Activated CD8-positive, alpha-beta T cell treated with anti-CD3 and anti-CD28 coated beads, Interleukin-2, amount 10 ng/mL, durations not matched to agents 7 days and 5 days (primary cell): ENCODE measurements around the gene EIF5B. TPM values are rescaled to one million over a fixed set of nuclear protein-coding genes. Genes with fewer than 3 reads are reported as not detected.
"Not testable (repeated sequence)": the region's sequence is repeated elsewhere in the genome, so short reads cannot be mapped to it uniquely, and the experiment has no call there.

ENCODE experiments used
- ATAC-seq: fragments of 150-1000 bp; cut with Tn5 transposase; one replicate; pipeline ENCODE4 v1.10.0; 2021; ENCODE audit warnings: moderate library complexity
- CTCF ChIA-PET: fragments of 350-600 bp; sonication (Branson Sonifier 250); formaldehyde crosslinking; loops from one replicate; lab custom pipeline; 2021; ENCODE audit warnings: antibody characterized with exemption; lab: Charles Lee
- POLR2A ChIA-PET: fragments of 350-600 bp; sonication (Branson Sonifier 250); formaldehyde crosslinking; loops from one replicate; lab custom pipeline; 2021; ENCODE audit warnings: antibody characterized with exemption; lab: Charles Lee
- DNase-seq: peaks from one replicate; pipeline ENCODE4 v3.0.0-alpha.2; 2020
- H3K27ac Mint-ChIP-seq: one replicate; pipeline ENCODE4 v1.8.0; 2021; ENCODE audit warnings: mild to moderate bottlenecking, mixed read lengths
- H3K27me3 Mint-ChIP-seq: one replicate; pipeline ENCODE4 v1.8.0; 2021; ENCODE audit warnings: low read depth, mixed read lengths
- H3K36me3 Mint-ChIP-seq: one replicate; pipeline ENCODE4 v1.8.0; 2021; ENCODE audit warnings: low read depth, mixed read lengths
- H3K4me1 Mint-ChIP-seq: one replicate; pipeline ENCODE4 v1.8.0; 2021; ENCODE audit warnings: low read depth, mixed read lengths
- H3K4me3 Mint-ChIP-seq: one replicate; pipeline ENCODE4 v1.8.0; 2021; ENCODE audit warnings: mild to moderate bottlenecking, mixed read lengths
- H3K9me3 Mint-ChIP-seq: one replicate; pipeline ENCODE4 v1.8.0; 2022; ENCODE audit warnings: mixed read lengths; ENCODE audit not compliant: insufficient read depth
- total RNA-seq, 2 experiments: library from RNA; stranded (reverse); gene quantifications; one replicate each; pipeline ENCODE4 v1.2.3, GENCODE V29; 2021

Gene EIF5B
- total RNA-seq = 10 to 100 TPM; 47.5 TPM

GRCh38 chr2:99337113-99338028 is at the start of gene EIF5B:
Gene EIF5B, plus strand, starts transcription at chr2:99337389. Its CDS starts 166 bp downstream, at chr2:99337555.
- Mint-ChIP-seq H3K9me3 (no peaks in the 10 kb centered on the region), H3K4me3 (no peak within 1 kb of the TSS), H3K27me3 (no peaks in the 10 kb centered on the region), H3K36me3 (peaks cover 12% of the 10 kb centered on the region), H3K4me1 (peaks cover 39% of the 10 kb centered on the region), H3K27ac (no peak within 1 kb of the TSS)
- CTCF ChIA-PET = interaction anchor here (0.9 to 2.8 kb wide), 11 partner anchors 11 to 688 kb away, joined by 3 to 17 read pairs (median 5); partner anchors contain the start of genes MITD1, MRPL30 and REV1
- peak; percentile 81 for ATAC-seq
- POLR2A ChIA-PET = interaction anchor here (0.6 to 3.0 kb wide), 11 partner anchors 9 to 196 kb away, joined by 3 to 23 read pairs (median 5); partner anchors contain the start of genes C2orf15, MITD1 and MRPL30
- DNase-seq = peak; percentile 94

- ChIA-PET POLR2A (no interaction called here), CTCF (no interaction called here)
- Mint-ChIP-seq H3K9me3 (no peaks in the 10 kb centered on the region), H3K4me3 (no peak overlapping the region), H3K36me3 (no peaks in the 10 kb centered on the region), H3K27me3 (no peaks in the 10 kb centered on the region), H3K27ac (no peak overlapping the region), H3K4me1 (no peaks in the 10 kb centered on the region)
- DNase-seq = no peak
- ATAC-seq = no peak
These were observed 39.2 kb upstream of the EIF5B start for GRCh38 chr2:99297994-99298393.

- no peak overlapping the region for H3K27ac Mint-ChIP-seq
- no peaks in the 10 kb centered on the region for H3K4me1 Mint-ChIP-seq
- H3K36me3 Mint-ChIP-seq = peaks cover 2% of the 10 kb centered on the region
- no peaks in the 10 kb centered on the region for H3K27me3 Mint-ChIP-seq
- H3K9me3 Mint-ChIP-seq = no peaks in the 10 kb centered on the region
- CTCF ChIA-PET = no interaction called here
- DNase-seq (no peak), ATAC-seq (no peak)
- POLR2A ChIA-PET = no interaction called here
- H3K4me3 Mint-ChIP-seq = no peak overlapping the region
These were observed 37.6 kb upstream of the EIF5B start for GRCh38 chr2:99299580-99299979.

- H3K4me1 Mint-ChIP-seq, ATAC-seq, CTCF ChIA-PET, H3K27ac Mint-ChIP-seq, DNase-seq, H3K9me3 Mint-ChIP-seq, H3K4me3 Mint-ChIP-seq, H3K36me3 Mint-ChIP-seq, H3K27me3 Mint-ChIP-seq, POLR2A ChIA-PET: not testable (repeated sequence)
These were observed 36.1 kb upstream of the EIF5B start, which contains the start of gene LYG1 for GRCh38 chr2:99301097-99301496. Gene LYG1, minus strand, starts transcription at chr2:99301197. Its CDS starts 5,527 bp downstream, at chr2:99295670.

GRCh38 chr2:99317161-99317872 is 19.9 kb upstream of the EIF5B start:
- Mint-ChIP-seq H3K4me1 (peaks cover 4% of the 10 kb centered on the region), H3K27me3 (no peaks in the 10 kb centered on the region), H3K9me3 (no peaks in the 10 kb centered on the region), H3K36me3 (peaks cover 45% of the 10 kb centered on the region), H3K4me3 (no peak overlapping the region), H3K27ac (no peak overlapping the region)
- DNase-seq = no peak
- CTCF ChIA-PET = no interaction called here
- ATAC-seq = no peak
- POLR2A ChIA-PET = no interaction called here

- peaks cover 45% of the 10 kb centered on the region for H3K36me3 Mint-ChIP-seq
- not testable (repeated sequence) for H3K9me3 Mint-ChIP-seq
- CTCF ChIA-PET = interaction anchor here (1.0 kb wide), 1 partner anchor 18 kb away, joined by 3 read pairs; the partner anchor contains the start of gene TXNDC9
These were observed 19.4 kb upstream of the EIF5B start for GRCh38 chr2:99317873-99318200.

GRCh38 chr2:99325384-99325783 is 11.8 kb upstream of the EIF5B start:
- Mint-ChIP-seq H3K27me3 (no peaks in the 10 kb centered on the region), H3K4me3 (no peak overlapping the region), H3K36me3 (peaks cover 45% of the 10 kb centered on the region), H3K9me3 (no peaks in the 10 kb centered on the region), H3K4me1 (no peaks in the 10 kb centered on the region), H3K27ac (no peak overlapping the region)
- POLR2A ChIA-PET = no interaction called here
- DNase-seq (no peak), ATAC-seq (no peak)
- CTCF ChIA-PET = no interaction called here

More at GRCh38 chr2:99317873-99318200, 19.4 kb upstream of the EIF5B start:
- ATAC-seq, H3K27ac Mint-ChIP-seq, H3K4me3 Mint-ChIP-seq, H3K4me1 Mint-ChIP-seq, POLR2A ChIA-PET, DNase-seq, H3K27me3 Mint-ChIP-seq: not testable (repeated sequence)

GRCh38 chr2:99335911-99336803 is 1.0 kb upstream of the EIF5B start, which contains the start of gene TXNDC9:
Gene TXNDC9, minus strand, starts transcription at chr2:99336333. Its CDS starts 3,123 bp downstream, at chr2:99333210.
- H3K36me3 Mint-ChIP-seq = peaks cover 23% of the 10 kb centered on the region
- ATAC-seq (peak; percentile 85), DNase-seq (peak; percentile 99)
- no peaks in the 10 kb centered on the region for H3K9me3 Mint-ChIP-seq
- no peak within 1 kb of the TSS for H3K27ac Mint-ChIP-seq
- H3K4me3 Mint-ChIP-seq = no peak within 1 kb of the TSS
- ChIA-PET CTCF (interaction anchor here (0.7 to 2.8 kb wide), 10 partner anchors 12 to 687 kb away, joined by 3 to 17 read pairs (median 4); partner anchors contain the start of genes MITD1, MRPL30 and REV1), POLR2A (interaction anchor here (1.2 to 3.0 kb wide), 6 partner anchors 8 to 156 kb away, joined by 4 to 23 read pairs (median 8); partner anchors contain the start of genes MITD1 and MRPL30)
- H3K27me3 Mint-ChIP-seq = no peaks in the 10 kb centered on the region
- H3K4me1 Mint-ChIP-seq = peaks cover 34% of the 10 kb centered on the region

- ATAC-seq = no peak
- no peaks in the 10 kb centered on the region for H3K9me3 Mint-ChIP-seq
- H3K27me3 Mint-ChIP-seq = no peaks in the 10 kb centered on the region
- DNase-seq = no peak
- H3K4me1 Mint-ChIP-seq = peaks cover 37% of the 10 kb centered on the region
- H3K4me3 Mint-ChIP-seq = no peak overlapping the region
- H3K27ac Mint-ChIP-seq = no peak overlapping the region
- peaks cover 18% of the 10 kb centered on the region for H3K36me3 Mint-ChIP-seq
- CTCF ChIA-PET = interaction anchor here (0.9 to 2.8 kb wide), 8 partner anchors 11 to 687 kb away, joined by 3 to 17 read pairs (median 4); partner anchors contain the start of genes MITD1, MRPL30 and REV1
- POLR2A ChIA-PET = interaction anchor here (0.6 to 3.0 kb wide), 10 partner anchors 9 to 196 kb away, joined by 3 to 23 read pairs (median 6); partner anchors contain the start of genes C2orf15, MITD1 and MRPL30
These were observed 431 bp upstream of the EIF5B start for GRCh38 chr2:99336804-99337112.

GRCh38 chr2:99338029-99338585 is 918 bp downstream of the EIF5B start:
- ATAC-seq = no peak
- no peak for DNase-seq
- H3K27me3 Mint-ChIP-seq = no peaks in the 10 kb centered on the region
- H3K4me3 Mint-ChIP-seq = no peak overlapping the region
- H3K9me3 Mint-ChIP-seq = no peaks in the 10 kb centered on the region
- no peak overlapping the region for H3K27ac Mint-ChIP-seq
- ChIA-PET CTCF (interaction anchor here (1.2 to 2.1 kb wide), 4 partner anchors 10 to 153 kb away, joined by 5 to 12 read pairs (median 6); no protein-coding TSS in a partner anchor), POLR2A (interaction anchor here (0.6 to 3.0 kb wide), 5 partner anchors 10 to 197 kb away, joined by 4 to 23 read pairs (median 6); partner anchors contain the start of genes C2orf15, MITD1 and MRPL30)
- H3K36me3 Mint-ChIP-seq = peaks cover 5% of the 10 kb centered on the region
- H3K4me1 Mint-ChIP-seq = peaks cover 37% of the 10 kb centered on the region
